Endothelial cell of umbilical vein (primary cell): ENCODE measurements around the gene CNOT11. TPM values are rescaled to one million over a fixed set of nuclear protein-coding genes. Genes with fewer than 3 reads are reported as not detected.

ENCODE experiments used
- BruUV-seq: library from RNA; stranded (reverse); fragments of 400-500 nt; replicated peaks from 2 replicates; lab custom pipeline; 2021; lab: Mats Ljungman, UMichigan
- CTCF ChIA-PET: fragments of 300-600, 350-600 bp; sonication (Branson Sonifier 250); formaldehyde crosslinking; loops from one replicate; lab custom pipeline; 2021; ENCODE audit warnings: antibody characterized with exemption, inconsistent platforms; lab: Charles Lee
- POLR2A ChIA-PET: fragments of 300-600, 350-600 bp; sonication (Branson Sonifier 250); formaldehyde crosslinking; loops from one replicate; lab custom pipeline; 2021; ENCODE audit warnings: antibody characterized with exemption, inconsistent platforms; lab: Charles Lee
- DNase-seq: peaks from one replicate; pipeline ENCODE4 v3.0.0-alpha.2; 2011; ENCODE audit warnings: low read depth, low spot score
- FAIRE-seq: peaks from 2 replicates; lab custom pipeline; 2011; peaks lifted over from hg19 to GRCh38; lab: Jason Lieb, UNC
- H2AFZ ChIP-seq: 2 replicates; pipeline ENCODE4 v1.6.0; 2012; ENCODE audit warnings: low read depth, low read length, control low read depth, inconsistent platforms
- H3K27ac ChIP-seq: 2 replicates; pipeline ENCODE4 v1.5.1; 2011; ENCODE audit warnings: low read depth, mild to moderate bottlenecking, control low read depth, low read length, moderate library complexity; ENCODE audit not compliant: insufficient read depth
- H3K27me3 ChIP-seq, 2 experiments: 2 replicates each; pipeline versions ENCODE4 v1.6.0 to v1.6.1; 2011; ENCODE audit warnings: low read length in 2 of 2, mixed read lengths in 1 of 2; ENCODE audit not compliant: control insufficient read depth in 2 of 2, insufficient read depth in 2 of 2
- H3K36me3 ChIP-seq, 2 experiments: 2 replicates in 1 of 2; 3 replicates in 1 of 2; pipeline ENCODE4 v1.5.1; 2011; ENCODE audit warnings: low read length in 2 of 2, mild to moderate bottlenecking in 1 of 2, moderate library complexity in 1 of 2; ENCODE audit not compliant: control insufficient read depth in 2 of 2, insufficient read depth in 2 of 2; ENCODE audit errors: extremely low read depth in 1 of 2
- H3K4me1 ChIP-seq: 3 replicates; pipeline ENCODE4 v1.5.1; 2011; ENCODE audit warnings: mild to moderate bottlenecking, low read length; ENCODE audit not compliant: control insufficient read depth, insufficient read depth; ENCODE audit errors: extremely low read depth
- H3K4me2 ChIP-seq: 2 replicates; pipeline ENCODE4 v1.6.1; 2011; ENCODE audit warnings: low read length, control low read depth, mixed read lengths; ENCODE audit not compliant: insufficient read depth
- H3K4me3 ChIP-seq, 3 experiments: fragments of 200-600 bp in 1 of 3; sonication (generic), shearing (Covaris generic) in 1 of 3; replicated peaks in 1 of 3; 2 replicates each; pipeline ENCODE4 v1.5.1; 2011 to 2016; ENCODE audit warnings: control low read depth in 3 of 3, low read length in 3 of 3, mild to moderate bottlenecking in 2 of 3, inconsistent platforms in 1 of 3, low read depth in 1 of 3, moderate library complexity in 1 of 3; ENCODE audit not compliant: insufficient read depth in 1 of 3
- H3K79me2 ChIP-seq: 2 replicates; pipeline ENCODE4 v1.6.0; 2012; ENCODE audit warnings: low read length, inconsistent platforms; ENCODE audit not compliant: control insufficient read depth, insufficient read depth
- H3K9ac ChIP-seq: replicated peaks from 2 replicates; pipeline ENCODE3; 2011; ENCODE audit warnings: low read length, control low read depth; ENCODE audit not compliant: insufficient read depth; ENCODE audit errors: extremely low read depth
- H3K9me1 ChIP-seq: replicated peaks from 3 replicates; pipeline ENCODE4 v1.6.0; 2011; ENCODE audit warnings: mild to moderate bottlenecking, low read length; ENCODE audit not compliant: control insufficient read depth, insufficient read depth; ENCODE audit errors: extremely low read depth
- H3K9me3 ChIP-seq: replicated peaks from 2 replicates; pipeline ENCODE4 v1.5.1; 2012; ENCODE audit warnings: low read length, inconsistent platforms; ENCODE audit not compliant: control insufficient read depth, insufficient read depth
- H4K20me1 ChIP-seq: replicated peaks from 2 replicates; pipeline ENCODE3; 2011; ENCODE audit warnings: mild to moderate bottlenecking, low read length; ENCODE audit not compliant: control insufficient read depth, insufficient read depth; ENCODE audit errors: extremely low read depth
- EZH2 ChIP-seq: IDR thresholded peaks from 2 replicates; pipeline ENCODE4 v1.6.1; 2012; ENCODE audit warnings: borderline replicate concordance, low read depth, mild to moderate bottlenecking, moderate library complexity, low read length, inconsistent platforms; ENCODE audit not compliant: severe bottlenecking
- FOS ChIP-seq: IDR thresholded peaks from 2 replicates; pipeline ENCODE4 v1.6.1; 2011; ENCODE audit warnings: mild to moderate bottlenecking, low read length, moderate library complexity, borderline replicate concordance; ENCODE audit not compliant: insufficient read depth
- GATA2 ChIP-seq: IDR thresholded peaks from 2 replicates; pipeline ENCODE4 v1.7.0; 2011; ENCODE audit warnings: low read depth, mild to moderate bottlenecking, moderate library complexity, mixed read lengths, low read length; ENCODE audit not compliant: insufficient read length, insufficient read depth
- MYC ChIP-seq: IDR thresholded peaks from one replicate; pipeline ENCODE4 v1.6.1; 2011; ENCODE audit warnings: mild to moderate bottlenecking, low read depth, low read length
- dilution Hi-C: fragments of 300-500 bp; cut with MboI; formaldehyde crosslinking; loops from one replicate; pipeline ENCODE4 v1.15.0; 2019; ENCODE audit warnings: low sequenced_read_pairs; ENCODE audit not compliant: extremely low pct_ligation_motif_present
- intact Hi-C: fragments of 100-400 bp; cut with micrococcal nuclease; formaldehyde crosslinking; loops from one replicate; pipeline ENCODE4 v1.10.0; 2022
- polyA plus RNA-seq, 4 experiments: library from polyadenylated mRNA; depleted of rRNA in 3 of 4; stranded (reverse) in 3 of 4; unstranded in 1 of 4; fragments of >200 nt; gene quantifications; 2 replicates each; pipeline versions ENCODE4 v1.2.1 to v1.2.3, GENCODE V29; 2011 to 2012; ENCODE audit warnings: missing spikeins in 1 of 4
- total RNA-seq: library from RNA; stranded (reverse); gene quantifications from 2 replicates; pipeline ENCODE4 v1.2.3, GENCODE V29; 2021
- TF ChIP-seq, protein P1 (sequence below): IDR thresholded peaks from 2 replicates; pipeline ENCODE4 v1.6.1; 2011; ENCODE audit not compliant: insufficient read depth, insufficient read length

CNOT11 gene
- total and polyA plus RNA-seq, 2 donors (not counting 3 experiments of a cell fraction or from before 2014, with no cell fraction given): 40.5 to 44.3 TPM

DNA sequence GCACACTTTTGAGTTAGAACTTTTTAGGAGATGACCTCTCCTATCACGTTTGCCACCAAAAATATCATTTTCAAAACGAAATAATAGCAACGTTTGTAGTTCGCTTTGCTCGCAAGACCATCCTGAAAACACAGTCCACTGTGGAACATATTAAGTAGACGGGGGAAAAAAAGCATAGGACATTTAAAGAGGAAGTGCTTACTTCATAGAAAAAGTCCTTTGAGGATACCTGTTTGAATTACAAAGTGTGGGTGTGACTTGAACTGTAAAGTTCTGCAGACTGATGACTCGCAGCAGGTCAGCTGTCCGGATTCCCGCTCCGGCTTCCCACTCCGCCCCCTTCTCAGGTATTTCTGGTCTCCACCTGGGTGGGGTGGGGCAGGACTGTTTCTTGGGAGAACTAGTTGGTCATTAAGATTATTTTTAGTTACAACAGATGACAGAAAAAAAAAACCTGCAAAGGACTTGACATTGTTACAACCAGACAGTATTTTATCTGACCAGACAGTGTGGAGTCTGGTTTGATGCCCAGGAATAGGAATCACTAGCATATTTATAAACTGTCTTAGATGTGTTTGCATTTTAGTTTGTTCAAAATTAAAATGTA, 13.3 kb downstream of the CNOT11 start:
- Histone ChIP-seq H3K36me3 (peaks cover 12 to 24% of the 10 kb centered on the region in 2 experiments), H3K4me1 (no peaks in the 10 kb centered on the region), H3K9me3 (no peaks in the 10 kb centered on the region), H3K4me2 (no peak overlapping the region), H3K4me3 (no peak overlapping the region), H3K27ac (no peak overlapping the region), H3K9me1 (no peaks in the 10 kb centered on the region), H4K20me1 (no peaks in the 10 kb centered on the region), H3K9ac (no peak overlapping the region), H3K79me2 (no peaks in the 10 kb centered on the region), H2AFZ (no peak overlapping the region), H3K27me3 (no peaks in the 10 kb centered on the region)
- dilution Hi-C loops (no loop called here), intact Hi-C loops (no loop called here)
- ChIA-PET POLR2A (interaction anchor here (0.6 kb wide), 1 partner anchor 35 kb away, joined by 3 read pairs; no protein-coding TSS in a partner anchor), CTCF (no interaction called here)
- DNase-seq (no peak), FAIRE-seq (no peak)
- TF ChIP-seq, protein P1, sequence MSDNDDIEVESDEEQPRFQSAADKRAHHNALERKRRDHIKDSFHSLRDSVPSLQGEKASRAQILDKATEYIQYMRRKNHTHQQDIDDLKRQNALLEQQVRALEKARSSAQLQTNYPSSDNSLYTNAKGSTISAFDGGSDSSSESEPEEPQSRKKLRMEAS: no peak
- TF ChIP-seq MYC (no peak), GATA2 (no peak), EZH2 (no peak), FOS (no peak)
- BruUV-seq: no TSS peak
